ENCODE data around the gene ZBTB20.

DNA sequence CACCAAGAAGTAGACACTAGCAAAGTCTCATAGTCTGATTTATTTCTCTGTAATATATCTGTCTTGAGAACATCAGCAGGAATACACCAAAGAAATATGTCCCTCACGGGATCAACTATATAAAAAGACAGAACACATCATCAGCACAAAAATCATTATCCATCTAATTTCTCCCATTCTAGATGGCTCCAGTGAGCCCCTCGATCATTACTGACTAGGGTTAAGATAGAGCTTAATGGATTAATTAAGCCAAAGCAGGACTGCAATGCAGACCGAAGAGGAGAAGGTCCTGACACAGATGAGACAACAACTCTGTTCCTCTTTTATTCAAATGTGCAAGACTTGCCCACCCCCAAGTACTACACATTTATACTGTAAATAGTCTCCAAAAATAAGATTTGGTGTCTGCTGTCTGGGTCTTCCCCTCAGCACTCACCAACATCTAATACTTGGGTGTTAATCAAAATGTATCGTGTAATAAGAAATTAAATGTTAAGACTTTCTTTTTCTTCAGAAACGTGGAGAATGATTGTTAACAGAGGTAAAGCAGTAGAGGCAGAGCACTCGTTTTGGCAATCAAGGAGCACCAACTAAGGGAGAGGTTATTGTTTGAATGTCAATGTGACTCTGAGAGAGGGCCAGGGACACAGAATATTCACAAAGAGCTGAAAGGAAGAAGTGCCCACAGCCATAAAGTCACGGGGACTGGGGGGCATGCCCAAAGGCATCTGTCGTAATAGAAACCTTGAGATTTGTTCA is 719.6 kb downstream of the ZBTB20 start:
- no peak for TF ChIP-seq POLR2AphosphoS5 (IDR thresholded peaks at IDR 0.05; ENCODE audit: low read depth, low read length)
- TF ChIP-seq TAF1 (IDR thresholded peaks at IDR 0.05; ENCODE audit: borderline replicate concordance, insufficient read depth, low read length), result no peak
- no peak for TF ChIP-seq SIN3A (IDR thresholded peaks at IDR 0.05; ENCODE audit: borderline replicate concordance, insufficient read depth, low read length)
